SU-DHL-6 (cell line): Measurements from ENCODE around the gene KLHL18.

Source experiments
- CTCF ChIP-seq: fragments of 200-600 bp; sonication (generic); IDR thresholded peaks from one replicate; pipeline ENCODE4 v1.5.1; 2017; ENCODE audit warnings: antibody characterized with exemption, mild to moderate bottlenecking, low read length, moderate library complexity; ENCODE audit not compliant: insufficient read depth, poor library complexity, severe bottlenecking
- EZH2phosphoT487 ChIP-seq: fragments of 200-600 bp; sonication (generic), shearing (Covaris generic); conservative IDR thresholded peaks from 2 replicates; pipeline ENCODE4 v1.6.1; 2018; ENCODE audit warnings: mild to moderate bottlenecking, antibody characterized with exemption, low read length, moderate library complexity, mixed read lengths

DNA sequence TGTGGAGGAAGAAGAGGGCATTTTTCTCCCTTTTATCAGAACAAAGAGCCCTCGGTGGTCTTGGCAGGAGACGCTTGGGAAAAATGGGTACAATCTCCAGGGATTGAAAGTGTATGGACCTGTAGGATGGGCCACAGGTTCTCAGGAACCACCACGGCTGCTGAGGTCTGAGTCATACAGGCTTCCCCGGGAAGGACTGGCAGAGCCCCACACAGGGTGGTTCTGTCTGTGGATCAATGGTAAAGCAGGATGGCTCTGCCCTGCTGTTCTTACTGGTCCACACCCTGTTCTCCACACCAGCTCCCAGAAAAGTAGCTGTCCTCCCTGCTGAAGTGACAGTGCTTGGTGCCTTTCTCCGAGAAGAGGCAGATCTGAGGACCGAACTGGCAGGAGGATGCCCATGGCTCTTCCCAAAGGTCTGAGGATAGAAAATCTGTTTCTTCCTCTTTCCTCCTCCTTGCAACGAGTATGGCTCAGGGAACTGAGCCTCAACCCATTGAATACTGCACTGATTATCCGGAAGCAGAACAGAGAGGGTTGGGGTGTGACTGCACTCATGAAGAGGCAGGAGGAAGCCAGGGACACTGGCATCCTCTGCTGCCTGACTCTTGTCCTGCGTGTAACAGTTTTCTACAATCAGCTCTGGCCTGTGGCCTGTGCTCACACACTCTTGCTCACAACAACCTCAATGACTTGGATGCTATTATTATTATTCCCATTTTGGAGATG, 39.2 kb upstream of the KLHL18 start:
- TF ChIP-seq CTCF (no peak), EZH2phosphoT487 (no peak)
